Activated naive CD4-positive, alpha-beta T cell treated with anti-CD3 and anti-CD28 coated beads, Interleukin-2, amount 50 U/mL, for 72 hours (primary cell): Measurements from ENCODE around the gene PHYKPL. TPM values are rescaled to one million over a fixed set of nuclear protein-coding genes. Genes with fewer than 3 reads are reported as not detected.

Experiments used
- ATAC-seq, 2 donors: fragments of 150-1000 bp; cut with Tn5 transposase; 2 replicates each; pipeline ENCODE4 v1.10.0; 2021; ENCODE audit warnings: mild to moderate bottlenecking in 2 of 2, moderate library complexity in 2 of 2
- DNase-seq, 2 donors: peaks; one replicate each; pipeline ENCODE4 v3.0.0; 2021 to 2022; ENCODE audit warnings: low spot score in 2 of 2
- H3K27ac Mint-ChIP-seq, 2 donors: one replicate each; pipeline ENCODE4 v1.8.0; 2022; ENCODE audit warnings: mild to moderate bottlenecking in 2 of 2, mixed read lengths in 2 of 2
- H3K36me3 Mint-ChIP-seq, 2 donors: one replicate each; pipeline ENCODE4 v1.8.0; 2022; ENCODE audit warnings: mixed read lengths in 2 of 2
- H3K9me3 Mint-ChIP-seq, 2 donors: one replicate each; pipeline ENCODE4 v1.8.0; 2022; ENCODE audit warnings: mixed read lengths in 2 of 2
- total RNA-seq, 2 donors: library from RNA; stranded (reverse); gene quantifications; one replicate each; pipeline ENCODE4 v1.2.3, GENCODE V29; 2022

PHYKPL gene
- total RNA-seq, 2 donors from 2014 or later = 51.1 to 97.6 TPM

DNA sequence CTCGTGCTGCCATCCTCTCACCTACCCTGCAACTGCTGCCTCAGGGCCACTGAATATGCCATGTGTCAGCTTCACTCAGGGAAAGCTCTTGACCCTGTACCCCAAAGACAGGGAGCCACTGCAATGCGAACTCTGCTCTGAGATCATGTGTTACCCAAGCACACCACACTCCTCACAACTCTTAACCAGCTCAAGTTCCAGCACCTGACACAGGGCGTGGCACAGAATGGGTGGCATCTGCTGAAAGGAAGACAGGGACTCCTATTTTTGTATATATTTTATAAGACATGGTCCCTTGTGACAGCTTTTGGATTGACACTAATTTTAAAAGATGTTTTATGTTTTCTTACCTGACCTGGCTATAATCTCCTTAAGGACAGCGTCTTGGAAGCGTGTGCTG is 10.7 kb downstream of the PHYKPL start:
- ATAC-seq (peak in 1 of 2 donors; percentile 3), DNase-seq (no peak)
- peaks cover 5 to 28% of the 10 kb centered on the region in 2 donors for H3K36me3 Mint-ChIP-seq
- H3K9me3 Mint-ChIP-seq = no peaks in the 10 kb centered on the region
- peak overlapping the region; percentile 40 to 53 for H3K27ac Mint-ChIP-seq

GRCh38 chr5:178221282-178221681 is 11.3 kb downstream of the PHYKPL start:
- Mint-ChIP-seq H3K27ac (peak overlapping the region; percentile 40 to 53), H3K36me3 (peaks cover 10 to 25% of the 10 kb centered on the region in 2 donors), H3K9me3 (no peaks in the 10 kb centered on the region)
- DNase-seq (no peak), ATAC-seq (peak in 1 of 2 donors; percentile 17)

GRCh38 chr5:178218827-178219226 is 13.8 kb downstream of the PHYKPL start:
- peaks cover 12 to 28% of the 10 kb centered on the region in 2 donors for H3K36me3 Mint-ChIP-seq
- H3K9me3 Mint-ChIP-seq = no peaks in the 10 kb centered on the region
- peak overlapping the region in 1 of 2 donors; percentile 31 for H3K27ac Mint-ChIP-seq
- DNase-seq (no peak), ATAC-seq (no peak)

DNA sequence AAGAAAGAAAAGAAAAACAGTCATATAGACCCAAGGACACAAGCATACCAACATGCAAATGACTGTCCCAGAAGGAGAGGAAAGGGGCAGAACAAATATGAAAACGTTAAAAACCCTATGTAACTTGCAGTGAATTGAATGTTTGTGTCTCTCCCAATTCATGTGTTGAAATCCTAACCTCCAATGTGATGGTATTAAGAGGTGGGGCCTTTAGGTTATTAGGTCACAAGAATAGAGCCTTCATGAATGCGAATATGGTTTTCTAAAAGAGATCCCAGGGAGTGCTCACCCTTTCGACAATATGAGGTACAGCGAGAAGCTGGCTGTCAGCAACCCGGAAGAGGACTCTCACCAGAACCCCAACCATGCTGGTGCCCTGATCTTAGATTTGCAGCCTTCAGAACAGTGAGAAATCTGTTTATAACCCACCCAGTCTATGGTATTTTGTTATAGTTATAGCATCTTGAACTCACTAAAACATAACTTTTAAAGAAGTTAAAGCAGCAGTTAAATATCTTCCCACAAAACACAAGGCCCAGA is 14.3 kb downstream of the PHYKPL start:
- H3K27ac Mint-ChIP-seq = peak overlapping the region in 1 of 2 donors; percentile 31
- H3K9me3 Mint-ChIP-seq = no peaks in the 10 kb centered on the region
- ATAC-seq (no peak), DNase-seq (no peak)
- H3K36me3 Mint-ChIP-seq = peaks cover 12 to 26% of the 10 kb centered on the region in 2 donors

- no peak for DNase-seq
These were observed 15.8 kb downstream of the PHYKPL start for GRCh38 chr5:178216779-178217178.

GRCh38 chr5:178216088-178216534 is 16.5 kb downstream of the PHYKPL start:
- H3K36me3 Mint-ChIP-seq = peaks cover 7 to 22% of the 10 kb centered on the region in 2 donors
- peak overlapping the region; percentile 0 to 90 for H3K27ac Mint-ChIP-seq
- H3K9me3 Mint-ChIP-seq = no peaks in the 10 kb centered on the region
- DNase-seq (no peak), ATAC-seq (no peak)

More at GRCh38 chr5:178216779-178217178, 15.8 kb downstream of the PHYKPL start:
- Mint-ChIP-seq H3K27ac (peak overlapping the region; percentile 0 to 17), H3K9me3 (no peaks in the 10 kb centered on the region), H3K36me3 (peaks cover 7 to 22% of the 10 kb centered on the region in 2 donors)
- ATAC-seq = no peak

DNA sequence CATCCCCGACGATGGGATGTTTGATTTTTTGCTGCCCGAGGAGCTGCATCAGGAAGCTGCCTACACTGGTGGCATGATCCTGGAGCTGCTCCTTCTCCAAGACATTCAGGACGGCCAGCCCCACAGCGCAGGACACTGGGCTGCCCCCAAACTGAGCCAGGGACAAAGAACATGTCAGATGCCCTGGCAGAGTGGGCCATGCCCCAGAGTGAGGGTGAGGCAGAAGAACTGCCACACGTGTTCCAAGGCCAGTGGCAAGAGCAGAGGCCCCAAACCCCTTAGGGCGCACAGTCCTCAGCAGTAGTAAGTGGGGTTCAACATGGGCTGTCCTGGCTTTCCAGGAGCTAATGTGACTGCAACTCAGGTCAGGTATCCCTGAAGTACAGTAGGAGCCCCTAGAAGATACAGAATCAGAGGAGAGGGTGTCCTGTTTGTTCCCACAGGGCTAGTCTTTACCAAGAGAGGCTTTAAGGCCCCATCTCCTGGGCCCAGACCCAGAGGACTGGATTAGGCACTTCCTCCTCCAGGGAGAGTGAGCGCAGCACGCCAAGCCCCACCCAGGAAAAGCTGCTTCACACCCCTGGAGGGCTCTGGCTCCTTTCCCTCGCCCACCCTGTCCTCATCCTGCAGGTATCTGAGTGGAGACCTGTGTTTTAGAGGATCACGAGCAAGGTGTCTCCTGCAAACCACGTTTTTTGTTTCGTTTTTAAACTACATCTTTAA is 17.2 kb downstream of the PHYKPL start:
- no peak for DNase-seq
- Mint-ChIP-seq H3K36me3 (peaks cover 7 to 22% of the 10 kb centered on the region in 2 donors), H3K27ac (peak overlapping the region in 1 of 2 donors; percentile 98), H3K9me3 (no peaks in the 10 kb centered on the region)
- ATAC-seq = peak; percentile 3

- peak overlapping the region in 1 of 2 donors; percentile 99 for H3K27ac Mint-ChIP-seq
- H3K9me3 Mint-ChIP-seq = no peaks in the 10 kb centered on the region
- no peak for DNase-seq
- peak; percentile 1 to 3 for ATAC-seq
- peaks cover 19 to 28% of the 10 kb centered on the region in 2 donors for H3K36me3 Mint-ChIP-seq
These were observed 18.3 kb downstream of the PHYKPL start for GRCh38 chr5:178214160-178214803.

GRCh38 chr5:178213748-178214151 is 18.9 kb downstream of the PHYKPL start:
- Mint-ChIP-seq H3K9me3 (no peaks in the 10 kb centered on the region), H3K27ac (peak overlapping the region; percentile 58 to 99), H3K36me3 (peaks cover 24 to 28% of the 10 kb centered on the region in 2 donors)
- DNase-seq = no peak
- no peak for ATAC-seq

DNA sequence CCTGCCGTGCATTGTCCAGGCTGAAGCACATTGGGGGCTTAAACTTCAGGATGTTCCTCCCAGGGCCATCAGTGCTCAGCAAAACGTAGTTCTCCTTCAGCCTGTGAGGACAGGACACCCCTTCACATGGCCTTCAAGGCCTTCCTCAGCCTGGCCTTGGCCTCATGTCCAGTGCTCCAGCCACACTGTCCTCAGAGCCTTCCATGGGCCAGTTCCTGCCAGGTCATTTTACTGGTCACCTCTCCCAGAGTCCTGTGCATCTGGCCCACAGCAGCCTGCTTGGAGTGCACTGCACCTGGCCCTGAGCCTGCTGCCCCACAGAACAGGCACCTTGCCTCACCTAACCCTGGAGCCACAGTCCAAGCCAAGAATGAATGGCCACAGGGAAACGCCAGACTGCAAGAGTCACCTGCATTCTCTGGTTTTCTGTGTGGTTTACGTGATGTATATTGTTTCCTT is 19.6 kb downstream of the PHYKPL start:
- ATAC-seq = peak; percentile 1 to 2
- Mint-ChIP-seq H3K27ac (peak overlapping the region; percentile 58 to 99), H3K36me3 (peaks cover 27 to 31% of the 10 kb centered on the region in 2 donors), H3K9me3 (no peaks in the 10 kb centered on the region)
- no peak for DNase-seq

DNA sequence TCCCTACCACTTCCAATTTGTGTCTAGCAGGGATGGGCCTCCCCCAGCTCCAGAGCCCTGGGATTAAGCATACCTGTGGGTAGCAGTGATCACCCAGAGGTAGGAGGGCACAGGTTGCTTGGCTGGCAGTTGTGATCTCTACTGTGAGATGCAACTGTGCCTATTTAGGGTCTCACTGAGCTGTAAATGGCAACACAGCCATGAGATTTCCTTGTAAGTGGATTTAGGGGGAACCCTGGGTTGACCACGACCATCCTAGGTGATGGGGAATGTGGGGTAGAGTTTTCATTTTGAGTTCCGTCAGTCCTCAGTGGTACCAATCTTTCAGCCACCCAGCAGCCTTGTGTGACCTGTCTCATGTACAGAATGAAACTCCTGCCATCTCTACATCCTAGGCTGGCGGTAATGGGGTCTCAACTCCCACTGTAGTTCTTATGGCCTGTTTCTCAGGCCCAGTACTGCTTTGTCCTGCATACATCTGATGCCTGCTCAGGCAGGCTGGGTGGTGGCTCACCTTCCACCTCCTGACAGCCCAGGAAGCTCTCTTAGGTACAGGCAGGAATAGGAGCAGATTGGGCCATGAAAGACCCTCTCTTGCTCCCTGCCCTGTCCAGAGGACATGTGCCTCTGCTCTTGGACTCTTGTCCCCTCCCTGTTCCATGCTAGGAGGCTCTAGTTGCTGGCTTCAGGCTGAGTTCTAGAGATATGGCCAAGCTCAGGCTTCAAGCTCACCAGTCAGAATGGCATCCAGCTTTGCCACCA is 20.2 kb downstream of the PHYKPL start:
- H3K27ac Mint-ChIP-seq = peak overlapping the region; percentile 58 to 99
- peaks cover 33 to 37% of the 10 kb centered on the region in 2 donors for H3K36me3 Mint-ChIP-seq
- no peak for DNase-seq
- no peaks in the 10 kb centered on the region for H3K9me3 Mint-ChIP-seq
- peak in 1 of 2 donors; percentile 2 for ATAC-seq

DNA sequence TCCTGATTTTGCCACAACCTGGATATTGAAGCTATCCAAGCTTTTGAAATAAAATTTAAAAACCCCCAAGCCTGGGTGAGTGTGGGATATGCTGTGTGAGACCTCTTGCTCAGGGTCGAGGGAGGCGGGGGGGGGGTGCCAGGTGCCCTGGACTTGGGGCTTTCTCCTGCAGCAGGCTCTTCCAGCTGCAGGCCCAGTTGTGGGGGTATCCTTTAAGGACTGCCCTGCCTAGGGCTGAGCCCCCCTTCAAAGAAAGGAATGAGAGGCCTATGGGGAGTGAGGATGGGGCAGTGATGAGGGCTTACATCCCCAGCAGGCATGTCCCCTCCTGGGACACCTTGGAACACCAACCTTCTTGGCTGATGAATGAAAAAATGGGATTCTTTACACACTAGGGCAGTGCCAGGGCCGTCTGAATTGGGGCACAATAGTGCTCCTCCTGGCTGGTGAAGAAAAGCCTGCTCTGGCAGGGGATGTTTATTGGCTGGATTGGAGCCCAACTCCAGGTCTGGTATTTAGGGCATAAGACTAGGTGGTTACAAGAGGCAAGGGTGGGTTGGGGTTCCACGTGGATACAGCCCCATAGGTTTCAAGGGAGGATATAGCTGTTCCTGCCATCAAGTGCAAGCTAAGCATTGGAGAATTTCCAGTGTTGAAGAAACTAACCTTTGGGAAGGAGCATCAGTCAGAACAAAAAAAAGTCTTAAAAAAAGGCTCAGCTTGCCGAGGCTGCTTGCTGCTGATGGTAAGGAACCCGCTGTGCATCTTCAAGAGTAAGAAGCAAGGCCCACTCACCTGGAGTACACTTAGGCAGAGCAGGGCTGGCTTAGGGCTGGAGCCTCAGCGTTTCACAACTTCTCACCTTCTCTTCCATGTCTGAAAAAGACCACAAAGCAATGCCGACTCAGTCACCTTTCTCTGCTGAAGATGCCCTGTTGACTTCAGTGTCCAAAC is 21.2 kb downstream of the PHYKPL start:
- Mint-ChIP-seq H3K36me3 (peaks cover 38 to 45% of the 10 kb centered on the region in 2 donors), H3K27ac (peak overlapping the region; percentile 74 to 99), H3K9me3 (no peaks in the 10 kb centered on the region)
- ATAC-seq (no peak), DNase-seq (no peak)

DNA sequence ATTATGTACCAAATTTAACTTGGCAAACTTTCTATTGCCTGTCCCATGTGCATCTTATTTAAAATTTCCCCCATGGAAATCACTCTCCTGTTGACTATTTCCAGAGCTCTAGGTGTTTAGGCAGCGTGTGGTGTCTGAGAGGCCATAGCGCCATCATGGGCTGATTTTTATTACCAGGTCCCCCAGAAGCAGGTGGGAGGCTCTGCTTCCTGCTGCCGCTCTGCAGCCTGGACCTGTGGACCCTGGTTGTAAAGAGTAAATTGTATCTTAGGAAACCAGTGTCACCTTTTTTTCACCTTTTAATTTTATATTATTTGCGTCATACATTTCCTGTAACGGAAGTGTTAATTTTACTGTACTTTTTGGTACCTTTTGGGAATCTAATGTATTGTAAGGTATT is 21.9 kb downstream of the PHYKPL start:
- Mint-ChIP-seq H3K36me3 (peaks cover 41 to 48% of the 10 kb centered on the region in 2 donors), H3K27ac (peak overlapping the region; percentile 74 to 96), H3K9me3 (no peaks in the 10 kb centered on the region)
- no peak for DNase-seq
- ATAC-seq = no peak

DNA sequence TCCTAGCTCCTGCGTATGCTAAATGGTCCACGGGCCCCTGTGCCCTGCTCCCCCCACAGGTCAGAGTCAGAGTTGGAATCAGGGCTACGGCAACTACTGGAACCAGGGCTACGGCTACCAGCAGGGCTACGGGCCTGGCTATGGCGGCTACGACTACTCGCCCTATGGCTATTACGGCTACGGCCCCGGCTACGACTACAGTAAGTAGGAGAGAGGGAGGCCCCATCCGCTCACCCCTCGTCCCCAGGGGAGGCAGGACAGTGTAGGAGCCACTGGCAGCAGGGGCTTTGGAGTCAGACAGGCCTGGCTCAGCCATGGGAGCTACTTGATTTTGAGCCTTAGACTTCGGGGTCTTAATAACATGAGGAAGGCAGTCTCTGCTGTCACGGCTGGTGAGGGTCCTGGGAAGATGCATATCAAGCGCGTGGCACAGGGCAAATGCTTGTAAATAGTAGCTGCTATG is 22.5 kb downstream of the PHYKPL start:
- ATAC-seq (no peak), DNase-seq (no peak)
- H3K36me3 Mint-ChIP-seq = peaks cover 46 to 52% of the 10 kb centered on the region in 2 donors
- no peaks in the 10 kb centered on the region for H3K9me3 Mint-ChIP-seq
- peak overlapping the region; percentile 74 to 96 for H3K27ac Mint-ChIP-seq

DNA sequence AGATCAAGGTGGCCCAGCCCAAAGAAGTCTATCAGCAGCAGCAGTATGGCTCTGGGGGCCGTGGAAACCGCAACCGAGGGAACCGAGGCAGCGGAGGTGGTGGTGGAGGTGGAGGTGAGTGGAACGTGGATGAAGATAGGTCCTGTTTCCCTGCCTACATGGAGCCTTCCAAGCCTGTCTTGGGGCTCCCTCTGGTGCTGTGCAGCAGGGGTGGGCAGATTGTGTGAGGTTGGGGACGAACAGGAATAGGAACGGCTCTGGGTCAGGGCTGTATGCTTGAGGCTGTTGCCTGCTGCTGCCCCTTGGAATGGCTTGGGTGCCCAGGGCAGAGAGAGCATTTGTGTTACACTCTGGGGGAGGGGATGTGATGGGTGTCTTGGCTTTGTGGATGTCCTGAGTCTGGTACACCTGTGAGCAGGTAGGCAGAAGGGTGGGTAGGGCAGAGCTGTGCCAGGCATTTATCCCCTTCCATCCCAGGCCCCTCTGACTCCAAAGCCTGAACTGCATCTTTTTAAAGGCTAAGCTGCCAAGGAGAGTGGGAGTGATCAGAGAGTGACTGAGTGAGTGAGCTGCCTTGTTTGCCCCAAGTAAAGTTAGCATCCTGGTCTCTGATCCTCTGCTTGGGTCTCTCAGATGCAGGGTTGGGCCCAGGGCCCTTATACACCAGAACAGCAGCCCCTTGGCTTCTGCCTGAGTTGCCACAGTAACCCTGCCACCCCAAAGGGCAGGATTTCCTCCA is 23.1 kb downstream of the PHYKPL start:
- ATAC-seq (no peak), DNase-seq (no peak)
- peaks cover 47 to 53% of the 10 kb centered on the region in 2 donors for H3K36me3 Mint-ChIP-seq
- no peaks in the 10 kb centered on the region for H3K9me3 Mint-ChIP-seq
- peak overlapping the region; percentile 74 to 96 for H3K27ac Mint-ChIP-seq
